HCEC 1CT (cell line): ENCODE results near the gene LBHD2.
A peak's percentile ranks its signal among the peaks of the same experiment; 100 is the strongest.
"Not testable (repeated sequence)": the region's sequence is repeated elsewhere in the genome, so short reads cannot be mapped to it uniquely, and the experiment has no call there.

Source experiments
- DNase-seq: peaks from one replicate; pipeline ENCODE4 v3.0.0-alpha.2; 2017

Gene LBHD2

DNA sequence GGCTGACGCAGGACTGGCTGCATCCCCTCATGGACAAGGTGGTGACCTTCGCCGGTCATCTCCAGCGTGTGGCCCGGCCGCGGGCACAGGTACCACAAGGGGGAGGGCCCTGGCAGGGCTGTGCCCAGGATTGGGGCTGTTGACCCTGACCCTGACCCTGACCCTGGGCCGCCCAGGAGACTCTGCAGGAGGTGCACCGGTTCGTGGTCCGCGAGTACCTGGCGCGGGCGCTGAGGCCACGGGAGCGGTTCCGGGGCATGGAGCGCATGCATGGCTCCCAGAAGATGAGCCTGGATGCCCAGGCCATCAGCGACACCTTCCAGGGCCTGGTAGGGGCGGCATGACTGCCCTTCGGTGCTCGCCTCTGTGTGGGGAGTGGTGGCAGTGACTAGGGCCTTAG is 23.4 kb downstream of the LBHD2 start:
- no peak for DNase-seq

DNA sequence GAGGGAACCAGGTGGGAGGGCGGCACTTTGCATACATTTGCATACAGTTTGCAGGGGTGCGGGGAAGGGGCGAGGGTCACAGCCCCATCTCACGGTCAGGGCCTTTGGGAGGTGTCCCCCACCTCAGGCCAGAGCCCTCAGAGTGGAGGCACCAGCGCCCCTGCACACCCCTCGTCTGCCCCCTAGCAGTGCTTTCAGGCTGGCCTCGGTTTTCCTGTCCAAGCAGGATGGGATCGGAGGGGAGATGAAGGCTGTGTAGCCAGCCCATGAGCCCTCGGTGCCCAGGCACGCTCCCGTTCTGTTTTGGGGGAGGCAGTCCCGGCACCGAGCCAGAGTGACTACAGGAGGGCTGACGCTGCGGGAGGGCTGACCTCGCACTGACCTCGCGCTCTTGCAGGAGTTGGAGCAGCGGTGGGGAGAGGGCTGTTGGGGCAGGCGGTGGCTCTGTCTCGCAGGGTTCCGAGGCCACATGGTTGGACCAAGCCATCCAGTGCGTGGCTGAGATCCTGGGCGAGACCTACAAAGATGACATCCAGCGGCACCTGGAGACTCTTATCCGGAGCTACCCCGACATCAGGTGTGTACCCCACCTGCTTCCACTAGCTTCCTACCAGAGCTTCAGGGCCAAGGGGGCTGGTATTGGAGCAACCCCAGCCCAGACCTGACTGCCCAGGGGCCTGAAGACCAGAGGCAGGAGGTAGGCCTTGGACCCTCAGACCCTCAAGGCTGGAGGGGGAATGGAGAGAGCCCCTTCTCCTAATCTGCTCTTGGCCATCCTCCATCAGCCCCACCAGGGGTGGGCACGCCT is 24.1 kb downstream of the LBHD2 start:
- DNase-seq: no peak

DNA sequence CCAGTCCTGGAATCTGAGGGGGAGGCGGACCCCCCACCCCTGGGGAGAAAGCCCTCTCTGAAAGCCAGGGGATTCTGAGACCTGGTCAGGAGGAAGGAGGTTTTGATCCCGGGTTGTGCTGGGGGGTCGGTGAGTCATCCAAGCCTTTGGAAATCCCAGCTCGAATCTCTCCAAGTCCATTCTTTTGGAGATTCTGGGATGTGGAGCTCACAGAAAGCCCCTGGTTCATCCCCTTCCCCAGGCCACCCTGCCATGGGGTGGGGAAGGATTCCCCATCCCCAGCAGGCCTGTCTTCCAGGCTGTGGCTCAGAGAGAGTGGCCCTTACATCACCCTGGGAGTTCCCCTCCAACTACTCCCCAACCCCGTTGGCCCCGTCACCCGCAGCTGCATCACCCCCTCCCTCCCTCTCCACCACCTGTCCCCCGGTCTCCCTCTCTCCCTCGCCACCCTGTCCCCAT is 24.8 kb downstream of the LBHD2 start:
- DNase-seq: peak; percentile 76

DNA sequence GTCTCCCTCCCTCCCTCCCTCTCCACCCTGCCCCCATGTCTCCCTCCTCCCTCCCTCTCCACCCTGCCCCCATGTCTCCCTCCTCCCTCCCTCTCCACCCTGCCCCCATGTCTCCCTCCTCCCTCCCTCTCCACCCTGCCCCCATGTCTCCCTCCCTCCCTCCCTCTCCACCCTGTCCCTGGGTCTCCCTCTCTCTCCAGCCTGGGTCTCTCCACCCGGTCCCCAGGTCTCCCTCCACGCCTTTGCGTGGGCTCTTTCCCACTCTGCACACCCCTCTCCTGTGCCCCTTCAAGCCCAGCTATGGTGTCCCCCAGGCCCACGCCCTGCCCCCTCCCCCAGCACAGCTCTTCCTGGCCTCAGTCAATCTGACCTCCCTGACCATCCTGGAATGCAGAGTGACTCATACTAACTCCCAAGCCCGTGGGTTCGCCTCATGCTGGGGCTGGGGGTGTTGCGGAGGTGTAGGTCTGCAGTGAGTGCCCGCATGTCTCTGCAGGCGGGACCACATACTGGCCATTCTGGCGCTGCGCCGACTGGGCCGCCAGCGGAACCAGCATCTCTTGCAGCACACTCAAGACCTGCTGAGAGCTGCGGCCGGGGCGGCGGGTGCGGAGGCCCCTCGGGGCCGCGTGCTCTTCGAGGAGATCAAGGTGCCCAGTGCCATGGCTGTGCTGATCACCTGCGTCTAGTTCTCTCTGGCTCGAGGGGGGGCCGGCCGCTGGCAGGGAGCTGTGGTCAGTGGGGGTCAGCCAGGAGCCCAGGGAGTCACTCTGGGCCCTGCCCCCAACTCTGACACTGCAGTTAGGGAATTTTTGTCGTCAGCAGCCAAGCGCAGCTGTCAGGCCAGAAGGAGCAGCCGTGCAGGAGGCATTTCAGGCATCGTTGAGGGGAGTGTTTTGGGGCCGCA is 25.8 kb downstream of the LBHD2 start:
- peak; percentile 93 for DNase-seq

DNA sequence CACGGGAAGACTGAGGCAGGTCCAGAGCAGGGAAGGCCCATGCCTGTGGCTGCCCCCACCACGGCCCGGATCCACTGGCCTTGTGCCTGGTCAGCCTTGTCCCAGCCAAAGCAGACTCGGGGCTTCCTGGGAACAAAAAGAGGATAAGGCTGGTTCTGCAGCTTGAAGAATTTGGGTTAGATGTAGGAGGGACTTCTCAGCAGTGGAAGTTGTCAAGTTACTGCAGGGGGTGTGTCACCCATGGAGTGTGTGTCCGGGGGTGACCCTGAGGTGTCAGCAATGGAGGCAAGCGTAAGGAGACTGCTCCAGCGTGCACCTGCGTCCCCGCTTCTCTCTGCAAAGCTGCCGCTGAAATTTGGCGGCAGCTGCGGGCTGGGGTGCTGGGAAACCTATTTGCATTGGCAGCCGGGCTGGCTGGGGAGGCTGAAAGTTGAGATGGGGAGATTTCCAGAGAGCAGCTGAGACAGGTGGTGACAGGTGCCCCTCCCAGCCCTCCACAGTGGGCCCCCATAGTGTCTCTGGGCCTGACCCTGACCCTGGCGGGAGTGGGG is 26.7 kb downstream of the LBHD2 start:
- DNase-seq: no peak

DNA sequence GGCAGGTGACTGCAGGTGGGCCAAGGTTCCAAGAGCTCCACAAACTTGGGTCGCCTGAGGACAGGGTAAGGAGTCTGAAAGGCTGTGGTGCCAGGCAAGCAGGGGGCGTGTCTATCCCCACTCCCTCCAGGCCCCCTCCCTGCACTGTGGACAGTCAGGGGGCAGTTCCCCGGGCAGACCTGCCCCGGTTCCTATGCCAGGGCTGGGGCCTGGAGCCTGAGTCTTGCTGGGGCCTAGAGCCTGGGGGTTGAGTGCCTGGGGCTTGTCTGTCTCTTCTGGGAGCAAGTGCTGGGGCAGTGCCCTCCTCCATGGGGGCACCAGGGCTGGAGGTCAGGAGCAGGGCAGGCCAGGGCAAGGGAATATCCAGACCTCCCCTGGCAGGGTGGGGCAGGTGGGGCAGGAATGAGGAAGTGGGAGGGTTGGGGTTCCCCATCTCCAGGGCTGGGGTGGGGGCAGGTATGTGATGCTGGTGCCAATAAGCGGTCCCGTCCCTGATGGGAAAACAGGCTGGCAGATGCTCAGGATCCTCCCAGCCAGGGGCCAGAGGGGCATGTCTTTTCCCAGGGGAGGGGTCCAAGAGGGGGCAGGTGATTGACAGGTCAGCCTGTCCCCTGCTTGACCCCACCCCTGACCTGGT is 27.3 kb downstream of the LBHD2 start:
- no peak for DNase-seq

DNA sequence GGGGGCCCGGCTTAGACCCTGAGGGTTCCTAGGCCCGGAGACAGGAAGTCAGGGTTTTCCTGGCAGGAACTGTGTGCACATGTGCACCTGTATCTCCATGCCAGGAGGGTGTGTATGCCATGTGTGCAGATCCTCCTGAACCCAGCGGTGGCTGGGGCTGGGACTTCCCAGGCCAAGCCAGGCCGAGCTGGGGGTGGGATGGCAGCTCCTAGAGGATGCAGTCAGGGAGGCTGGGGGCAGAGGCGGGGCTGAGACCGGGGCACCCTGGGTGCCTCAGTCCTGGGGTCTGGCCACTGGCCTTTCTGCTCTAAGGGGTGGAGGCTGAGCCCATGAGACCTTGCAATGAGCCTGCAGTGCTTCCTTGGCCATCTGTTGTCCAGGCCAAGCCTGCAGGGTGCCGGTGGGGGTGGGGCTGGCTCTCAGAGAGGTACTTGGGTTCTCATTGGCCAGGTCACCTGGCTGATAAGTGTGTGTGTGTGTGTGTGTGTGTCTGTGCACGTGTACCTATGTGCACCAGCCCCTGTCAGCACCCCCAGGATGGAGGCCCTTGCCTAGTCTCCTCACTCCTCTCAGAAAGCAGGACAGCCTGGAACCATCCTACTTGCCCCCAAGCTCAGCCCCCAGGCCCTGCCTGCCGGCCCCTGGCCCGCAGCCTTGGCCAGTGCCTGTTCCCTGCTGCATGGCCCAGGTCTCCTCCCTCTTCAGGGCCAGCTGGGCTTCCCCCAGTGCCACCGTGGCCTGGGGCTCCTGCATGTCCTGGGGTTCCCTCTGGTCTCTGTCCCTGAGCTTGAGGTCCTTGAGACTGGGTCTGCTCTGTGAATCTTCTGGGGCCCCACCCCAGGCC is 28.6 kb downstream of the LBHD2 start:
- DNase-seq: no peak

DNA sequence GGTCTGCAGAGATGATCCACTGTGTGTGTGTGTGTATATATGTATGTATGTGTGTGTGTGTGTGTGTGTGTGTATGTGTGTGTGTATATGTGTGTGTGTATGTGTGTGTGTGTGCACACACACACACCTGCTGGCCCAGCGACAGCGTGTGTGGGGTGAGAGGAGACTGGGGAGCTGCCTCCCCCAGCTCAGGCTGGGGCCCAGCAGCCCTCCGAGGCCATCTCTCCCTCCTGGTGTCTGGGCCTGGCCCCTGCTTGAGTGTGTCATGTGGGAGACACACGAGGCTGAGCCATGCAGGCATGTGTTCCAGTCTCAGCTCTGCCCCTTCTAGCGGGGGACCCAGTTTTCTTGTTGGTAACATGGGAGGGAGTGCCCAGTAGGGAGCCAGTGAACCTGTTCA is 29.3 kb downstream of the LBHD2 start:
- DNase-seq: no peak

DNA sequence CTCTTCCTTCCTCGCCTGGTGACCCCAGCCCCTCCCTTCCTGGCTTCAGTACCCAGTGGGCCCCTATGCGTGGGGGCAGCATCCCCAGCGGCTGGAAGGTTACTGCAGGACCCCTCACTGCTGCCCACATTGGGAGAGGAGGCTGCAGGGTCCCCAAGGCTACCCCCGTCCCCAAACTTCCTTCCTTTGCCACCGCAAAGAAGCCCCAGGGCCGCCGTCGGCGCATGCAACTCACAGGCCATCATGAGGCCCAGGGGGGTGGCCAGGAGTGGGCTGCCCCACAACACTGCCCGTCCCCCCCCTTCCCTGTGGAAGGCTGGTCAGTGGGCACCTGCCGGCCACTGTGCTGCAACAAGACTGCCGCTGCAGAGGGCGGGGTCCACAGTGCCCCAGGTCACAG is 29.8 kb downstream of the LBHD2 start:
- no peak for DNase-seq

DNA sequence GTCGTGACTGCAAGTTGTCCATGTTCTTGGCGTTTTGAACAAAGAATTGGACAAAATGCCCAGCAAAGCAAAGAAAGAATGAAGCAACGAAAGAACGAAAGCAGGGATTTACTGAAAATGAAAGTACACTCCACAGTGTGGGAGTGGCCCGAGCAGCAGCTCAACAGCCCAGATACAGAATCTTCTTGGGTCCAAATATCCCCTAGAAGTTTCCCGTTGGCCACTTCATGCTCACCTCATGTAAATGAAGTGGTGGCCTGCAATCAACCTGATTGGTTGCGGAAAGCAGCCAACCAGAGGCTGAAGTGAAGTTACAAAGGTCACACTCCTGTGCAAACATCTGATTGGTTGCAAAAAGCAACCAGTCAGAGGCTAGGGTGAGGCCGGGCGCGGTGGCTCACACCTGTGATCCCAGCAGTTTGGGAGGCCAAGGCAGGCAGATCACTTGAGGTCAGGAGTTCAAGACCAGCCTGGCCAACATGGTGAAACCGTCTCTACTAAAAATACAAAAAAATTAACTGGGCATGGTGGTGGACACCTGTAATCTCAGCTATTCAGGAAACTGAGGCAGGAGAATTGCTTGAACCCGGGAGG is 31.2 kb downstream of the LBHD2 start:
- not testable (repeated sequence) for DNase-seq

DNA sequence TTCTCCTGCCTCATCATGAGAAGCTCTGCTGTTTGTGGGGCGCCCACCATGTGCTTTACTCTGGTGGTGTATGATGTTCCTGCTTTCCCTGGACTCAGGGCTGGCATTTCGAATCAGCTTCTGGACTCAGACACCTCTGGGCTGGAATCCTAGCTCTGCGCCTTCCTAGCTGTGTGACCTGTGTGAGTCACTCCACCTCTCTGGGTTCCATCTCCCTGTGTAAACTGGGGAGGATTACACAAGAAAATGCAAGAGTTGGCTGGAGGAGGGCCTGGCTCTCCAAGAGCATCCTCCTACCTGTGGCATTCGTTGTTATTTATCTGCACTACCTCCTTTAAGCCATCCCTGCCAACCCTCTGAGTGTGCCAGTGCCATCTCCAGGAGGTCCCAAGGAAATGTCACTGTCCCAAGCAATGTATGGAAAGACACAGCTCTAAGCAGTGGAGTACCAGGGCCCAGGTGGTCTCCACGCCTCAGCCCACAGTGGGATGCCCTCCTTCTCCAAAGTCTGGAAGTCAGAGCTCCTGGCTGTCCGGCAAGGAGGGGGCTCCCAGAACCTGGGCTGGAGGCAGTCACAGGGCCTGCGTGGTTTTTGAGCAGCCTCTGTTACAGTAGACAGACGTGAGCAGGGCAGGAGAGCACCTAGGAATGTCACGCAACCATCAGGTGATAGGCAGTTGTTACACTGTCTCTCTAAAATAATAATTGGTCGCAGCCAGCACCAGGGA is 32.0 kb downstream of the LBHD2 start:
- DNase-seq: peak; percentile 47

DNA sequence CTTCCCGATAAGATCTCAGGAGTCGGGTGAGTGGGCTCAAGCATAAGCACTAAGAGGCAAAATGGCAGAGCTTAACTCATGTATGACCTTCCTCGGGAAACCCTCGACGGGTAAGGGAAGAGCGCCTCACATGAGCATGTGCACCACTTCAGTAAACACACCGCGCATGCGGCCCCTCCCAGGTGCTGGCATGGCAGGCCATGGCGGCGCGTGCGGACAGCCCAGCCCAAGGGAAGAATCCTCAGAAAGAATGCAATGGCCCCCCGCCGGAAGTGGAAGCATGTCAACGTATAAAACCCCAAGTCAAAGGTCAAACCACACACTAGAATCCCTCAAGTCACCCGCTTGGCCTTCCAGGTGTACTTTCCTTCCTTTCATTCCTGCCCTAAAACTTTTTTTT is 32.6 kb downstream of the LBHD2 start:
- DNase-seq: no peak

DNA sequence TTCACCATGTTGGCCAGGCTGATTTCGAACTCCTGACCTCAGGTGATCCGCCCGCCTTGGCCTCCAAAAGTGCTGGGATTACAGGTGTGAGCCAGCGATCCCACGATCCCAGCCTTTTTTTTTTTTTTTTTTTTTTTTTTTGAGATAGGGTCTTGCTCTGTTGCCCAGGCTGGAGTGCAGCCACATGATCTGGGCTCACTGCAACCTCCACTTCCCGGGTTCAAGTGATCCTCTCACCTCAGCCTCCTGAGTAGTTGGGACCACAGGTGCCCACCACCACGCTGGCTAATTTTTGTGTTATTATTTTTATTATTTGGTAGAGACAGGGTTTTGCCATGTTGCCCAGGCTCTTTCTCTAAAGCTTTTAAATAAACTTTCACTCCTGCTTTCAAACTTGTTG is 33.5 kb downstream of the LBHD2 start:
- not testable (repeated sequence) for DNase-seq

DNA sequence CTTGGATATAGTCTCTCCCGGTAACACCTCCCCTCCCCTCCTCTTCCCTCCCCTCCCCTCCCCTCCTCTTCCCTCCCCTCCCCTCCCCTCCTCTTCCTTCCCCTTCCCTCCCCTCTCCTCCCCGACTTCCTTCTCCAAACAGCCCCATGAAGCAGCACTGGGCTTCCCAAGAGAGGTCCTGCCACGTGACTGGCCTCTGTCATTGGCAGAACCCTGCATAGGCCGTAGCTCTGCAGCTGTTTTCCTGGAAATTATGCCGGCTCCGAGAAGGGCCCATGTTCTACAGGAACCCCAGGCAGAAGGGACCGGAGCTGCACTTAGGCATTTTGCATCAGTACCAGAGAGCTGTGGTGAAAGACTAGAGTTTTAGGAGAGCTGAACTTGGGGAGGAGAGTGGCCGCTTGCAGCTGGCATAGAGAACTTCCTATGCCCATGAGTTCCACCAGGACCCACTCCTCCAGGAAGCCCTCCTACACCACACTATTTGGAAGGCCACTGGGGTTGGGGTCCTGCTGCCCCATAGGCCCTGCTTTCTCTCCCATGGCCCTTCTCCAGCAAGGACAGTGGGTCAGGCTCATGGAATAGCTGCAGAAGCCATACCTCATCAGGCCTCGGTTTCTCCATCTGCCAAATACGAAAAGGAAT is 34.1 kb downstream of the LBHD2 start:
- DNase-seq: no peak

DNA sequence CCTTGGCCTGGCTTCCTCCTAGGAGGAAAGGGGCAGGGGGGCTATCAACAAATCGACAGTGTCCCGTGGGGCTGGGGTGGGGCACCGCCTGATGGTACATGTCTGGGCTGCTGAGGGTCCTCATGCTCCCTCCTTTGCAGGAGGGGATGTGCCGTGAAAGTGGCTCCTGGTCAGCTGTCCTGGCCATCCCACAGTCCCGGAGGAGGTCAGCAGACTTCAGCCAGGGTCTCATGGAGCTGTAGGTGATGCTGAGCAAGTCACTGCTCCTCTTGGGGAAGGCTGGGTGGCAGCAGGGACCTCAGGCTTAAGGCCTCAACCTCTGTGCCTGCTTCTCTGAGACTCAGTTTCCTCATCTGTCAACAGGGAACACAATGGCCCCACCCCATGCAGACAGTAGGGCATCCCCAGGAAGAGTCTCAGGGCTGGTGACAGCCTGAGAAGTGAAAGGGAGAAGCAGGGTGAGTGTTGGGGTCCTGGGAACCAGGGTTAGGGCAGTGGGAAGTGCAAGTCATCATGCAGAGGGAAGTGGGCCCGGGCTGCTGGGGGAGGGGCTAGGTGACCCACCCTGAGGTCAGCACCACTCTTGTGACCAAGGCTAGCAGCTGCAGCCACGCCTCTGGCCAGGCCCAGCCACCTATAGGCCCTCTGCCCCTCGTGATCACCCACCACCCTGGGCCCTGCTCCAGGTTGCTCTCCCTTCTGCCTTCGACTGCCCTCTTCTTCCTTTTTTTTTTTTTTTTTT is 34.8 kb downstream of the LBHD2 start:
- no peak for DNase-seq

DNA sequence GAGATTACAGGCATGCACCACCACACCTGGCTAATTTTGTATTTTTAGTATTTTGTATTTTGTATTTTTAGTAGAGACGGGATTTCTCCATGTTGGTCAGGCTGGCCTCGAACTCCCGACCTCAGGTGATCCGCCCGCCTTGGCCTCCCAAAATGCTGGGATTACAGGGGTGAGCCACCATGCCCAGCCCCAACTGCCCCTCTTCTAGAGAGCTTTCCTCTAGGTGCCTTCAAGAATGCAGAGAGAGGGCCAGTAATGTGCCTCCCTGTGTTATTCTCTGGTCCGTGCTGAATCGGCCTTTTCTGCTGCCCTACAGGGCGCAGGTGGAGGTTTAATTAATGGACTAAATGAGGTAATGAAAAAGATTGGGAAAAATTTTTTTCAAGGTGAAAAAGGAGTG is 35.5 kb downstream of the LBHD2 start:
- not testable (repeated sequence) for DNase-seq

DNA sequence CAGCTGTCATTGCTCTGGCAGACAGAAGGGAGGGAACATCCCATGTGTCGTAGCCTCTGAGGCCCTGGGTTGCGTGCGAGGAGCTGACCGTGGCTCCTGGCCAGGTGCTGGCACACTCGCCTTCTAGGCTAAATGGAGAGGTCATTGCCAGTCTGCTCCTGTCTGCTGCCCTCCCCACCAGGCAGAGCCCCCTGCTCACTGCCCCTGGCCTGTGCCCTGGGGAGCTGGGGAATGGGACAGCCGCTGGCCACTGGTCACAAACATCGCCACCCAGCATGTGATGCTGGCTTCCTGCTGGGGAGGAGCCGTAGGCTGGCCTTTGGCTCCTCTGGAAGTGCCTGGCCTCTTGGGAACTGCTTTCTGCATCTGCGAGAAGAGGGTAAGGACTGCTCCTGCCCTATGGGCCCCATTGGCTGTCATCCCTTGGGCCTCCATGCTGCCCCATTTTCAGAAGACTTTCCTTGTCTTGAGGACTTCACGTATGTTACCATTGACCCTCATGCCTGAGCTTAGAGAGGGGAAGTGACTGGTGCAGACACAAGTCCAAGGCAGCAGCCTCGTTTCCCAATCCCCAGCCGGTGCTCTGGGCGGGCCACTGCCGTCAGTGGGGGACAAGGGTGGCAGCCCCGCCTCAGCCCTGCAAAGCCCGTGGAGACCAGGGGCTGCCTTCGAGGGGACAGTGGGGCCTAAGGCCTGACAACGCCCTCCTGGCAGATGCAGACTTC is 37.3 kb downstream of the LBHD2 start:
- DNase-seq: no peak

DNA sequence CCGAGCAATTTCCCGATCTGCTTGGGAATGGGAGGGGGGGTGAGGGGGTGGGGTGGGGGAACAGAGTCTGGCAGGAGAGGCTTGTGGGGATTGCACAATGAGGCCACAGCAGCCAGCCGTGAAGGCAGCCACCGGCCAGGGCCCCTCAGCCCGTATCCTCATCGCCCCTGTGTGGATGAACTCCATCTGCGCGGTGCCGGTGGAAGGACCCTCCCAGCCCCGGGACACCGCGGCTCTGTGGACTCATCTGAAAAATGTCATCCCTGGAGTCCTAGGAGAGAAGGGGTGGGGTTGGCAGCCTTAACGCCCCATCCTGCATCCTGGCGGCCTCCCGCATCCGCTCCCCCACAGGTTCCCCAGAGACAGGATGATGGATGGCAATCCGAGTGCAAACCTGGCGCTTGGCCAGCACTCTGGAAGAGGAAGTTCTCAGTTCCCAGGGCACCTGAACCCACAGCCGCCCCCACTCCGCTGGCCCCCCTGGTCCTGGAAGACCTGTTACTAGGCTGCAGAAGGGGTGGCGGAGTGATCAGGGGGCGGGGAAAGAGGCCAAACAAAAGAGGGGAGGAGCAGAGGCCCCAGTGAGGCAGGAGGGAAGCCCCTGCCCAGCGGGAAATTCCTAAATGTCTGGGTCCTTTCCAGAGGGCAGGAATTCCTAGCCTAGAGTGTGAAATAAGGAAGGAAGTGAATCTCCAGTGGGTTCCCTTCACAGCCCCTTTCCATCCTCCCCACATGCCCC is 38.0 kb downstream of the LBHD2 start:
- DNase-seq: peak; percentile 60
